Measurements from ENCODE around the gene VENTX.
"Not testable (repeated sequence)": the region's sequence is repeated elsewhere in the genome, so short reads cannot be mapped to it uniquely, and the experiment has no call there.

Gene VENTX

DNA sequence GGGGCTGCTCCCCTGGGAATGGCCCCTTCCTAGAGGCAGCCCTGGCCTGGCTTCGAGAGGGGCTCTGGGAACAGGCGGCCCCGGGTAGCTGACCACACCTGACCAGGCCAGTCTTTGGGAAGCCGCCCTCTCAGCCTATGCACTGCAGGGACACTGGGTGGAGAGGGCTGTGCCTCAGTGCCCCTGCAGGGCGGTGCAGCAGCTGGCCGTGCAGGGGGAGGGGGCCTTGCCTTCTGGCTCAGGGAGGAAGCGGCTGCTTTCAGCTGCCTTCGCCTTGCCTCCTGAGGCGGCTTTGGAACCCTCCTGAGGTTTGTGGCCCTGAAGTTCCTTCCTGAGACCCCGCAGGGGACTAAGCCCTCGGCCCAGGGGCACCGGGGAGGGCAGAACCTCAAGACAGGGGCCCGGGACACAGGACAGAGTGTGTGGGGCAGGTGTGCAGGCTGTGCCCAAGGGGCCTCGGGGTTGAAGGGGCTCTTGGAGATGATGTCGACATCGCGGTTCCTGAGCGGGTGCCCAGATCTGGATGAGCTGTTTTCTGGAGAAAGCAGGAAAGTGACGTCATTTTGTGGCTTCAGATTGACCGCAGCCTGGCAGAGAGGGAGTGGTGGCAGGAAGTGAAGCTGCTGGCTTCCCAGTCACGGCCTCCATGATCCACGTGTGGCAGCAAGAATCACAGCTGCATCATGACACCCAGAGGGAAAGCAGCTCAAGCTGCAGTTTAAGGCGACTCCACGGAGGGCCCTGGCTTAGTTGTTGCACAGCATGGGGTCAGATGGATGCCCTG, 21.4 kb downstream of the VENTX start:
- DNase-seq = peak; percentile 86

DNA sequence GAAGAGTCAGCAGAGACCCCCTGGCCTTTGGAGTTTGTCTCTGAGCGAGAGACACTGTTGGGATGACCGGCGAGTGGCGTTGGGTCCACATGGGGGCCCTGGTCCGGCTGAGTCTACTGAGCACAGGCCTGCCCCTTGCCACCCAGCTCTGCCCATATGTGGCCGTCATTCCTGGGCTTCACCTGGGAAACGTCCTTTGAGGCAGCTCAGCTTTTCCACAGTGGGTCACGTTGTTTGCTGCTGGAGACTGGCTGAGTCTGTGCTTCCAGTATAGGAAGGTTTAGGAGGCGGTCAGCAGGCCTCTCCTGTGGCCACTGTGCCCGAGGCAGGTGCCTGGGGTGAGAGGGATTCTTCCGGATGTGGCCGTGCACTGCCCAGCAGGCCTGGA, 21.9 kb downstream of the VENTX start:
- no peak for DNase-seq

DNA sequence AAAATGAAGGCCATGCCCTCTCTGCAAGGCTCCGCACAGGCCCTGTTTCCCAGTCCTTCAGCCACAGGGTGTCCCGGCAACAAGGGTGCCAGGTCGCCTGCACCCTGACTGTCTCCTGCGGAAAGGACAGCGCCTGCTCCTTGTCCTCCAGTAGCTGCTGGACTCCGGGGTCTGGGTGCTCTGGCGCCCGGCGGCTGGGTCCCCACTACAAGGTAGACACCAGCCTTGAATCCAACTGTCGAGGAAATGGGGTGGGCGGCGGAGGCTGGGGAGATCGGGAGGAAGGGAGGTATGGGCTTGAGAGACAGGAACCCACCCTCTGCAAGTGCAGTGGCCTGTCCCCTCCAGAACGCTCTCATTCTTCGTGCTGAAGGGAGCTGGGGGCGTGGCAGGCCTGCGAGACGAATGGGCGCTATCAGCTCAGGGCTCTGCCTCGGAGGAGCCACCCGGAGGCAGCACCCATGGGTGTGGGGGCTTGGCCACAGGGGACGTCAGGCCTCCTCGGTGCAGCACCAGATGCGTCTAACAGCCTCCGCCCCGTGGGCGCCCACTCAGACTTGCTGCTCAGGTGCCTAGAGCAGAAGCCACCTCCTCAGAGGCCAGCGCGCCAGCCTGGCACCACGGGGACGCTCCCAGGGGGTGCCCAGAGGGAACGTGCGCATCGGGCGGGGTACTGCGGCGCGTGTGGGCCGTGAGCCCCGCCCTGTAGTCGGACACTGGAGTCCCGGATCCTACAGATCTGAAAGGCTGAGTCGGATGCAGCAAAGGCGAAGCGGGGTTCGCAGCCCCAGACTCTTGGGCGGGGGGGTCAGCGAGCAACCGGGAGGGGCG, 23.5 kb downstream of the VENTX start:
- peak; percentile 76 for DNase-seq

DNA sequence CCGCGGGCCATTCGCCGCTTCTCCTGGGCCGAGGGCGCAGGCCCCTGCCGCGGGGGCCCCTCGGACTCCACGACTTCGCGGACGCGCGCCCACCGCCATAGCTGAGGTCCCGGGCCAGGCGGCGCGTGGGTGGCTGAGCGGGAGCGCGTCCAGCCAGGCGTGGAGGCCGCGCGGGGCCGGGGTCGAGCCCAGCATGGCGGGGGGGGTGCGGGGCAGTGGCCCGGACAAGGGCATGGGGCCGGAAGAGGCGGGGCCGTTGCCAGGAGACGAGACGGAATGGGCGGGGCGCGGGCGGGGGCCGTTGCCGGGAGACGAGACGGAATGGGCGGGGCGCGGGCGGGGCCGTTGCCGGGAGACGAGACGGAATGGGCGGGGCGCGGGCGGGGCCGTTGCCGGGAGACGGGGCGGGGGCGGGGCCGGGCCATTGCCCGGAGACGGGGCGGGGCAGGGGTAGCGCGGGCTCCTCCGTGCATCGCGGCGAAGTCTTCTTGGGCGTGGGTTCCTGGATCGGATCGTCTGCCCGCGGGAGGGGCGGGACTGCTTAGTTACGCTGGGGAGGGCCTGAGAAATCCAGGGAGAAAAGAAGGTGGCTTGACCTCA, 24.2 kb downstream of the VENTX start:
- peak; percentile 91 for DNase-seq

DNA sequence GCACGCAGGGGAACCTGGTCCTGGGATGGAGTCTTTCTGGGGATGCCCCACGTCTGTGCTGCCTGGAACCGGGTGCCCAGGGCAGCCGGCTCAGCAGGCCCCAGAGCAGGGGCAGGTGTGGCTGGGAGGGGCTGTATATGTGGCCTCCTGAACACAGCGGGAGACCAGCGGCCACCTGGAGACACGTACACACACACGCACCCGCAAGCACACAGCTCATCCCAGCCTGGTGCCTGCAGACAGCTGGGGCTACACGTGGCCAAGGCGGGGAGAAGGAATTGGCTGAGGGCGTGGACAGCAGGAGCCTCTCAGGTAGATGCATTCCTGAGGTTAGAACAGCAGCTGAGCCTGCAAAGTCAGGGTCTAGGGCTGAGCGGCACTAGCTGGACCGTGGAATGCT, 25.0 kb downstream of the VENTX start:
- no peak for DNase-seq

DNA sequence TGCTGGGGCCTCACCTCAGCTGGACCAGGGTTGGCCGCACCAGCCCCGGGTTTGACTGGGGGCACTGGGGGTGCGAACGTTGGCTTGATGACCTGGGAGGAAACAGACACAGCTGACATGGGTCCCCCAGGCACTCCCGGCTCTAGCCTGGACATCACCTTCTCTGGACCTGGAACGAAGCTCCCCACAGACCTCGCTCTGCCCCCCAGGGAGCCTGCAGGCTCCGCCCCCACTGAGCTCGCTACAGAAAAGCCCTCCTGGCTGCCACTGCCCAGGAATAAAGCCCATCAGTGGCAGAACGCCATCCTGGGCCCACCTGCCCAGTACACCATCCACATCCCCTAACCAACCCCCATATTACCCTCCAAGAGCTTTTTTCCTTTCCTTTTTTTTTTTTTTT, 26.0 kb downstream of the VENTX start:
- no peak for DNase-seq

DNA sequence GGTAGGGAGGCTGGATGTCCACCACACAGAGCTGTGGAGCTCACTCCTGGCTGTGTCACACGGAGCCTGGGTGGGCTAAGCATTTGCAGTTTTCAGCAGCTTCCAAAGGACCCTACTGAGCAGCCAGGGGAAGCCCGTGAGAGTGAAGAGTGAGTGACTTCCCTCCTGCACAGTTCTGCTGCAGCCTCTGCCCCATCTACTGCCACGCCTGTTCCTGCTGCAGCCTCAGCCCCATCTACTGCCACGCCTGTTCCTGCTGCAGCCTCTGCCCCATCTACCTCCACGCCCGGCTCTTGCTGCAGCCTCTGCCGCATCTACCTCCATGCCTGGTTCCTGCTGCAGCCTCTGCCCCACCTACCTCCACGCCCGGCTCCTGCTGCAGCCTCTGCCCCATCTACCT, 26.8 kb downstream of the VENTX start:
- peak; percentile 67 for DNase-seq

DNA sequence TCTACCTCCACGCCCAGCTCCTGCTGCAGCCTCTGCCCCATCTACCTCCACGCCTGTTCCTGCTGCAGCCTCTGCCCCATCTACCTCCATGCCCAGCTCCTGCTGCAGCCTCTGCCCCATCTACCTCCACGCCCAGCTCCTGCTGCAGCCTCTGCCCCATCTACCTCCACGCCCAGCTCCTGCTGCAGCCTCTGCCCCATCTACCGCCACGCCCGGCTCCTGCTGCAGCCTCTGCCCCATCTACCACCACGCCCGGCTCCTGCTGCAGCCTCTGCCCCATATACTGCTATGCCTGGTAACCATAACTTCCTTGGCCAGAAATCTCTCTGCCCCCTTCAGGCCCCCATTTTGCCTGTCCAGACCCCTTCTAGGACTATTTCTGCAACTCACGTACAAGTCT, 27.4 kb downstream of the VENTX start:
- not testable (repeated sequence) for DNase-seq

DNA sequence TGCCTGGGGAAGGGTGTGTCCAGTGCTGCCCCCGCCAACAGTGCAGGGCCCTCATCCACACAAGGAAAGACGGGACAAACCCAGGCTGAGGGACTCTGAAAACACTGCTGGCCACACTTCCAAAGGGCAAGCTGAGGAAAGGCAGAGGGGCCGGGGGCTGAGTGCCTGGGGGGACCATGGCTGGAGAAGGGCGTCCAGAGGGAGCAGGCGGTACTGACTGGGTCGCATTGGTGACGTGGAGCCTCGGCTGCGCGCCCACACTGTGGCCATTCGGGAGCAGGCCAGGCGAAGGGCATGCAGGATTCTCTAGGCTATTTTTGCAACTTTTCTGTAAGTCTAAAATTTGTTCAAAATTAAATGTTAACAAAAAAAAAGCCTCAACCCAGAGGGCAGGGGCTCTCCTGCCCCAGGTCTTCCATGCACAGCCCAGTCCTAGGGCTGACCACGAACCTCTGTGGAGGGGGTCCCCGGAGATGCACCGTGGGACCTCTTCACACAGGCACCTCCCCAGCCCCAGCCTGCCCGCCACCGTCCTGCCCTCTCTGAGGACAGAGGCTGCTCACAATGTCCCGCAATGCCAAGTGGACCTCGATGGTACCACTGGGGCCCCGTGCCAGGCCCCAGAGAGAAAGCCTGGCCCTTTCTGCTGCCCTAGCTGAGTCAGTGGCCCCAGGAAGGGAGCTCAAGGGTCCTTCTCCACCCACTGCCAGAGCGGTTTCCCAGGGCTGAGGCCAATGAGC, 28.6 kb downstream of the VENTX start:
- DNase-seq = no peak

DNA sequence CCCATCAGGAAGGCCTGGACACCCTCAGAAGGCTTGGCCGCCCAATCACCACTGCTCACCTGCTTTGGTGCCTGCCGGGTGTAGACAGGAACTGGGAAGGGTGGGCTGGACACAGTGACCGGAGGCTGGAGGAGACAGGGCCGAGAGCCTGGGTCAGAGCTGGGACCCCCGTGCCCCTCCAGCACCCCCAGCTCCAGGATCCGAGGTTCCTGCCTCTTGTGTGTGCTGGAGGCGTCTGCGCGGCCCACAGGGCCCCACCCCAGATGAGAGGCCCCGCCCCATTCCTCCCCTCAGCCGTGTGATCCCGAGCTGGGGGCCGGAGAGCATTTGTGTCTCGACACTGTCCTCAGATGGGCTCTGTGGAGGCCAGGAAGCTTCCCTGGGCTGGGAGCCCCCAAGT, 29.6 kb downstream of the VENTX start:
- DNase-seq = no peak

DNA sequence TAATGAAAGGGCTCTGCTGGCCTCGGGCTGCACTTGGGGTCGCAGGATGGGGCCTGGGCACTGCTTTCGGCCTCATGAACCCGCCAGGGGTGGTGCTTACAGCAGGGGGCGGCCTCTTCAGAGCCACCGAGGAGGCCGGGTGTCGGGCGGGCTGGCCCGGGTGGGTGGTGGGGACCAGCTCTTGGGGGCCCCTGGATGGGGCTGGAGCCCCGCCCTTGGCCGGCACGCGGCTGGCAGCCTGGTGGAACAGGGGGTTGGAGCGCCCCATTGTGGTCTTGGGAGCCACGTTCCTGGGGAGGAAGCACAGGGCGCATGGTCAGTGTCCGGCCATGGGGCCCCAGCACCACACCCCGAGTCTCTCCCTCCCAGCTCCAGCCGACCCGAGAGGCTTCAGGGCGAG, 30.2 kb downstream of the VENTX start:
- no peak for DNase-seq

DNA sequence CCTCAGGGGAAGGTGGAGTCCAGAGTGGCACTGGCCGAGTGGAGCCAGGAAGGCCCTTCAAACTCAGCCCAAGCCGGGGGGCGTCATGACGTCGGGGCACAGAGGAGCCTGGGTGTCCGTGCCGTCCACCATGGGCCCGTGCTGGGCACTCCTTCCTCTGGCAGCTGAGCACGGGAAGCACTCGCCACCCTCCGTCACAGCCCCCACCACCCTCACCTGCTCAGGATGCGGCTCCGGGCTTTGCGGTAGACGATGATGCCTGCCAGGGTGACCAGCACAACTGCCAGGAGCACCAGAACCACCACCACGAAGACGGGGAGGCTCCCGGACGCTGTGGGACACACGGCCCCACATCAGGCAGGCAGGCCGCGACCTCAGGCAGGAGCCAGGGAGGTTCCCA, 30.9 kb downstream of the VENTX start:
- DNase-seq = no peak

DNA sequence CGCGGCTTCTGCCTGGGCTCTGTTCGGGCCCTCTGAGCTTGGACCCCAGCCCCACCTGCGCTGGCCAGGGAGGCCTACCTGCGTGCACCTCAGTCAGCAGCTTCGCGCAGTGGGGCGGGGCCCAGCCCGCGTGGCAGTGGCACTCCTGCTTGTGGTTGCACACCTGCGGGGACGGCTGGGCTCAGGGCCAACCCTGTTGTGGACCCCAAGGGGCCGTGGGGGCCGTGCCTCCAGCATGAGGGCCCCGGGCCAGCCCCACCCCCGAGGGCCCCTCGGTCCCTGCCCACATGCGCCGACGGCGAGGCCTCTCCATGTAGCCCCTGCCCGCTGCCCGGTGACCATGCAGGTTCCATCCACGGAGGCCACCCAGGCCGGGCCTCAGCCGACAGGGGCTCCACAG, 31.7 kb downstream of the VENTX start:
- DNase-seq = no peak

DNA sequence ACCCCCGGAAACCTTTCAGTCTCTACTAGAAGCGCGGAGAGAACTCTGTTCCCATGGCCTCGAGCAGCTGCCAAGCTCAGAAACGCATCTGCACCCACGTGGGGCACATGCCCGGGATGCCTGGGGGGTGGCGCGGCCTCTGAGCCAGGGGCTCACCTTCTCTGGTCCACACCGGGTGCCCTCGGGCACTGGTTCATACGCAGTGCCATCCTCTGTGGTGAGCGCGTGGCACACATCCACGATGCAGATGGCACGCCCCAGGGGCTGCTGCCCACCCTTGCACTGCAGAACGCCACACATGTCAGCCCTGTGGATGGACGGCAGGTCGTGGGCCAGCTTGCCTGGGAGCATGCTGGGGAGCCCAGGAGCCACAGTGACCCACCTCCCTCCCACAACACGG, 32.5 kb downstream of the VENTX start:
- no peak for DNase-seq

DNA sequence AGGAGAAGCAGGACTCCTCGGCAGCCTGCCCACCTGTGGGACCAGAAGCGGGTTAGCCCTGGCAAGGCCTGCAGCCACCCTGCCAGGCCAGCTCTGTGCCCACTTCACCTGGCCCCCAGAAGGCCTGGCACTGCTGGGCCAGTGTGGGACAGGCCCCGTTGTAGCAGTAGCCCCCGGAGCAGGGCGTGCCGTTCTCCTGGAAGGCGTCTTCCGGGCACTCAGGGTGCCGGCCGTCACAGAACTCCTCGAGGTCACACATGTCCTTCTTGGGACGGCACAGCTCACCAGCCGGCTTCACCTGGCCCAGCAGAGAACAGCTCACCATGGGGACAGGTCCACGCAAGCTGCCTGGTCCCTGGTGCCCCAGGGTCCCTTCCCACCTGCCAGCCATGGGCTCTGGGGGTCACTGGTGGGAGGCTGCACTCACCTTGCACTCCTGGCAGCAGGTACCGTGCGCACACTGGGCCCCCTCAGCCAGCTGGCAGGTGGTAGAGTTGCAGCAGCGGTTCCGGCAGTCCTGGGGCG, 33.2 kb downstream of the VENTX start:
- DNase-seq = no peak

DNA sequence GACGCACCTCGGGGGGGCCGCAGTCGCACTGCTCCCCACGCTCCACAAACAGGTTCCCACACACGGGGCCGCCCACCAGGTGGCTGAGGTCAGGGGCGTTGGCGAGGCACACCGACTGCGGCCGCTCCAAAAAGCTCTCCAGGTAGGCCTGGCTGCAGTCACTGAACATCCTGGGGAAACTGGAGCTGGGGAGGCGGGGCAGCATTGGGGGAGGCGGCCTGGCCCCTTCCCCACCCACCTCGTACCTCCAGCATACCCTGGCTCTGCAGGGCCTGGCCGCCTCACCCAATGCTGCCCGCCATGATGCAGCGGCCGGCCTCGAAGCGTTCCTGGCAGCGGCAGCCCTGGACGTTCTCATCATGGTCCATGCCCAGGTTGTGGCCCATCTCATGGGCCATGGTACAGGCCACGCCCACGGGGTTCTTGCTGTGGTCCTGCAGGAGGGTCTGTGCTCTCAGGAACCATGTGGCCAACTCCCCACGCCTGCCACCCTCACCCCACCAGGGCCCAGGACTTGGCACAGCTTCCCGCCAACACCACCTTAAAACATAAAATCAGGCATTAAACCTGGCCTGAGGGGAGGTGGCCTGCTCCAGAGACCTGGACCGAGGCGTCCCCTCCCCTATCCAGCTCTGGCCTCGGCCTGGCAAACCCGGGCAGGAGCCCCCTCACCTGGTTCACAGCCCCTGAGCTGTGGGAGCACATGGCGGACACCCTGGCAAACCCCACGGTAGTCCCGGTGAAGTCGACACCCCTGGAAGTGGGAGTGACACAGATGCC, 34.1 kb downstream of the VENTX start:
- no peak for DNase-seq

DNA sequence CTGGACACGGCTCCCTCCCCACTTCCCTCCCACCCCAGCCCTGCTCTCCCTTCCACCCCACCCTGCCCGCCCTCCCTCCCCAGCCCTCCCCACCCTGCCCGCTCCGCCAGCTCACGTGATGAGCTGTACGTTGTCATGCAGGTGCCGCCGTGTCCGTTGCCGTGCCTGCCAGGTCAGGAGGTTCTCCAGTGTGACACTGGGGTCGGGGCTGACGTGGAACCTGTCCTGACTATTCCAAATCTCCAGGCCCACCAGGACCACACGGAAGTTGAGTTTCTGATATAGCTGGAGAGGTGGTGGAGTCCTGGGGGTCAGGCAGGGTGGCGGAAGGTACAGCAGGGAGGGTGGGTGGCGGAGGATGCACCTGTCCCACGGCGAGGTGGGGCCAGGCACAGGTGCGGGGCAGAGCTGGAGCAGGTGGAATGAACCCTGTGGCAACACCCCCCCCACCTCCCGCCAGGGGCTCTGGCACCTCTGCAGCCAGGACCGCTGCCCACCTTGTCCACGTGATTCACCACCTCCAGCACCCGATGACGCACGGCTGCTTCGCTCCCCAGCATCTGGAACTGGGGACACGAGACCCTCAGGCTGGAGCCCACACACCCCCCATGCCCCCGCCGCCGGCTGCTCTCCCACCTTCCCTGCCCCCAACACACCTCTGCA, 34.8 kb downstream of the VENTX start:
- DNase-seq = no peak

DNA sequence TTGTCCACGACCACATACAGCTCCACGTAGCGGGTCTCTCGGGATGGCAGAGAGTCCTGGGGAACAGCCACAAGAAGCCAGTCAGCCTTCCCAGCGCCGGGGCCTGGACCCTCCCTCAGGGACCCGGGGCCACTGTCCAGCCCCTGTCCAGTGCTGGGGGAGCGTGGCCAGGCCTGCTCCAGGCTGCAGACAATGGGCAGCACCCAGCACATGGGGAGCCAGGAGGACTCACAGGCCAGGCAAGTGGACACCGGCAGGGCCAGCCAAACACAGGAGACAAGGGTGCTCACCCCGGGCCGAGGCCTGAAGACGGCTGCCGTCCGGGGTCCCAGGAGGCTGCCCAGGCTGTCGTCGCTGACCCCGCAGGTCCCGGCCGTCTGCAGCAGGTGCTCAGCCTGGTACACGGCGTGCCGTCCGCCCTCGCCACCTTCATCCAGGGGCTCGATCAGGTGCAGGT, 35.3 kb downstream of the VENTX start:
- DNase-seq = no peak

DNA sequence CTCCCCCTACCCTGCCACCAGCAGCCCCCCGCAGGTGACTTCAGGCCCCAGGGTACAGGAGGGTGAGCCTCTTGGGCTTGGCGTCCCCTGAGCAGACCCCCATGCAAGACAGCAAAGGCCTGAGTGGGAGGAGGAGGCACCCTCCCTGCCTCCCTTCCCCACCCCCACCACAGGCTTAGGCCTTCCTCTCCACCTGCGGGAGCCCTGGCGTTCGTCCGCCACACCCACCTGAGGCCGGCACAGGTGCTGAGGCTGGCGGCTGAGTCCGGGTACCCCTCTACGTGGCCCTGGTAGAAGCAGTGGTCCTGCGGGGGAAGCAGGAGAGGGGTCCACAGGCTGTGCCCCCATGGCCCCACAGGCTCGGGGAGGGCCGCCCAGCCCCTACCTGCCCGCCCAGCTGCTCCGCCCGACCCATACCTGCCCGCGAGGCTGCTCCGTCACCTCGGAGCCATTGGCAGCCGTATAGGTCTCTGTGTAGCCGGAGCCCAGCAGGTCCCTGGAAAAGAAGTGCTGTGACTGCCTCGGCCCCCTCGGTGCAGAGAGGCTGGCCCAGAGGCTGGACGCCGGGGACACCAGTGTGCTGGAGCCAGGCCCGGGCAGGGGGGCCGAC, 36.0 kb downstream of the VENTX start:
- no peak for DNase-seq

DNA sequence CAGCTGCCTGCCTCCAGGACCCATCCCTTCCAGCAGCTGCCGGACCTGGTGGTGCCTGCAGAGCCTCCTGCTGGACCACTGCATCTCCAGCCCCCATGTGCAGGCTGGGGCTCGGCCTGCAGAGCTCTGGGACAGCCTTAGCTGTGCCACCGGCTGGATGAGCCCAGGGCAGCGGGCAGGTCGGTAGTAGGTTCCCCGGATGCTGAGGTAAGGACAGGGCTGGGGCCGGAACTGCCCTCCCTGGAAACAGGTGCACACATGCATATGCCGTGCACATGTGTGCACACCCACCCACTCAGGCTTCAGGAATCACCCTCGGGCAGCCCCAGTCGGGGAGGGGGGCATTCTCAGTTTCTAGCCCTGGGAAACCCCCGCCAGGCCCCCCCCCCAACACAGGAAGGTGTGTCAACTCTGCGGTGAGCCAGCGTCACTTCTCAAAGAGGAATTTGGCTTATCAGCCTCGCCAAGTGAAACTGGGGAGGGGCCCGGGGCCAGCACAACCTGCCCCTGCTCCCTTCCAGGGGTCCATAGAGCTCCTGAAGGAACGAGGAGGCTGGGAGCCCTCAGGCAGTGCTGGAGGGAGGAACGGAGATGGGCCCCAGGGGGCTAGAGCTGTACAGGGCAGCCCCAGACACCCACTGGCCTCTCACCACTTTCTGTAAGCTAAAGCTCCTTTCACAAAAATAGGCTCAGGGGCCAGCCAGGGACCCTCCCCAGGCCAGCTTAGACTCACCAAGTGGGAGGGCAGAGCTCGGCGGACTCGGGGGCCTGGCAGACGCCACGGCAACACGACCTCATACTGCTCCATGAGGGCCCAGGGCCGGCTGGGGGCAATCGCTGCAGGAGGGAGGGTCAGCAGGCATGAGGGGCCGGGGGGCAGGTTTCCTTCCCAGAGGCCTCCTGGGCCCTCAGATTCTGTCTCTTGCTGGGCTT, 37.4 kb downstream of the VENTX start:
- DNase-seq = peak; percentile 87

Data from CD4-positive, alpha-beta T cell treated with Interleukin-15 for 1 hour (primary cell).